C1 segment of cervical spinal cord (tissue), 14 donors: ENCODE measurements around the gene AQP9.
A peak's percentile ranks its signal among the peaks of the same experiment; 100 is the strongest.

Experiments used
- DNase-seq, 14 donors: peaks; one replicate each; lab custom pipeline; 2025; lab: John Stamatoyannopoulos, UW

The AQP9 gene

DNA sequence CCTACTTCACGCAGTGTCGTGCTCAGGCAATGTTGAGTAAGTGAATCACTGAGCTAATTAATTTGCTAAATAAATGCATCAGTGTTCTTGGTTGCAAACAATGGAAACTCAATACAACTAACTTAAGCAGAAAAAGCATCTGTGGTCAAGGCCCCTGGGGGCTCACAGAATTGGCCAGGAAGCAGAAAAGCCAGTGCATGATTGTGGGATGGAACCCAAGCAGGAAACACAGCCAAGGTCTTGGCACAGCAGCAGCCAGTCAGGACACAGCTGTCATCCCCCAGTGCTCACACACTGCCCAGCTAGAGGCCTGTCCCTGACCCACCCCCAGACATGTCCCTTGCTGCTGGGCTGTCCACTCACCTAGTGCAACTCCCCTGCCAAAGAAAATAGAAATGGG, 85.9 kb downstream of the AQP9 start:
- DNase-seq: peak in 3 of 14 donors; percentile 15 to 18 (median 15)

DNA sequence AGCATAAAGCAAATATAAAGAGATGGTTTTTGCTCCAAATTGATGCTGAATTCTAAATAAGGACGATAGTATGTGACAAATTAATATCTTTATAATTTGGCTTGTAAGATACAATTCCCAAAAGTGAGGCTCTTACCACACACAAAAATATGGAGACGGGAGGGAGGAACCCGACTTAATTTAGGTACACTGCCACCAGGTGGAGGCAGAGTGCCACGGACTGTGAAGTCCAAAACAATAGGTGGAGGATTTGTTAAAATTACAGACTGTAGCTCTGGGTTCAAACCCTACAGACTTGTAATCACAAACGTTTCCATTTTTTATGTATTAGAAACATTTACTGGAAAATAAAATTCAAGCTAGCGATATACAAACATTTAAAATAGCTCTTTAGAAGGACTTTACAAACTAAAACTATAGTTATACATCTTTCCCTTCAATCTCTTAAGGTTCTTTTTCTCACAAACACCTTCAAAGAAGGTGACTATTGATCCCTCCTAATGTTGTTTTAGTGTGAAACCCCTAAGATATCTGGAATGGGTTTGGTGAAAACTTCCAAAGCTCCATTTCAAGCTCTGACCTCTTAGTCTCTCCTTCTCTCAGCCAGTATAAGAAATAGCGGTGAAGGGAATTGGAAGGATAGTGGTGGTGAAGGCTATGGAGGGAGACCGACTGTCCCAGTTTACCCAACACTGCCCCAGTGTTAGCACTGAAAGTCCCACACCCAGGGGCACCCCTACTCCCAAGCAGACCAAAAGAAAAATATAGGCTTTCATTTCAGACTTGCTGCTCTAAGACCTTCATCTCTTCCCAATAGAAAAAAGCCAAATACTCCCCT, 89.7 kb downstream of the AQP9 start:
- peak in 8 of 14 donors; percentile 19 to 57 (median 37) for DNase-seq

DNA sequence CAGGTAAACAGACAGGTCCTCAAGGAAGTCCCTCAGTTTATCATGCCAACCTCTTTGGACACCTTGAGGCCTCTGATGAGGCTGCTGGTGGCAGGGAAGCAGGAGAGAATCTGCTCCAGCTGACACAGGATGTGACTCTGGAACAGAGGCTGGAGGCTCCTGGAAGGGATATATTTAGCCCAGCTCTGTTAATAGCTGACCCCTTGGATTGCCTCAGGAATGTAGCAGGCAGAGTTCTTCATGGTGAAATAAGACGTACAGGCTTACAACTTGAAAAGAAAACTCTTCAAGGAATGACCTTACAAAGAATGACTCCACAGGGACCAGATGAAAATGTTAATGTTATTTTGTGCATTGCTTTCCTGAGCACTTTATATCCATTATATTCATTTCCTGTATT, 90.5 kb downstream of the AQP9 start:
- peak in 1 of 14 donors; percentile 25 for DNase-seq

DNA sequence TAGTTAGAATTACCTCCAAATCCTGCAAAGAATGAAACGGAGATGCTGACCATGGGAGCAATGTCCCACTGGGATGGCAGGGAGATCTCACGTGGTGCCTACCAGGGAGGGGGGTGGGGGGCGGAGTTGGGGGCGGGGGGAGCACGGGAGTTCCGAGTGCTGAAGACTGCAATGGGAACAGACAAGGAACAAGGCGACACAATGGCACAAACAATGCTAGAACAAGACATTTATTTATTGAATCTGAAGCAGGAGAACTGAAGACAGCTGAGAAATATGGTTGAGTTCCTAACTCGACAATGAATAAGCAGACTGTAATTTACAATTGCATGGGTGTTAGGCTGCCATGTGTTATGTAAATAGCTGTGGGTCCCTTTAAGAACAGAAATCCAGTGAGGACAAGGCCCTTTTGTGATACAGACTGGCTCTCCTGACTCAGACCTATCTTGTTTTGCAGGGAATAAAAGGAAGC, 91.2 kb downstream of the AQP9 start:
- peak in 10 of 14 donors; percentile 11 to 76 (median 42) for DNase-seq

DNA sequence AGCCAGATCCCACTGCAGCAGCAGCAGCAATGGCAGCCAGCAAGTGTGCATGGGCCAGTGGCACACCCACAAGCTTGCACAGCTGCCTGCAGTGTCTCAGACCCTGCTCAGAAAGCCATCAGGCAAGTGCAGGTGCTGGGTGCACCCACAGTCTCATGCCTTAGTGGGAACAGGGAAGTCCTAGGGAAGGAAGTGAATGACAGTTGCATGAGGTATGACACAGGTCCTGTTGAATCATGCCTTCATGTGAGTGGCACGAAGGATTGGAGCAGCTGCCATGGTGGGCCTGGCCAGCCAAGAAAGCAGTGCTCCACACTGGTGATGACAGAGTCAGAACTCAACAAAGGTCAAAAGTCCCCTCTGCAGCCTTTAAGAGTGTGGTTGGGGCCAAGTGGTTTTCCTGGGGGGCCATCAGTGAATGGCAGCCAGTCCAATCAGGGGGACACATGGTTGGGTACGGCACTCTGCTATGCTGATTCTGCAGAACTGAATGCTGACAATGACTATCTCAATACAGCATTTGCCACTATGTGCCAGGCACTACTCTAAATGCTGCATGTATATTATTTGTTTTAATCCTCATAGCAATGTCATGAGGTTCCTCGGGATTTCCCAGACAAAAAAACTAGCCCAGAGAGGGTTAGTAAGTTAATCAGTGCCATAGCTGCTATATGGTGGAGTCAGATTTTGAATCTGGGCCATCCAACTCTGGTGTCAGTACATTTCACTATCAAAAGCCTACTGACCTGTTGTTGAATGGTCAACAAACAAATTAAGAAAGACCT, 94.3 kb downstream of the AQP9 start:
- DNase-seq: no peak

DNA sequence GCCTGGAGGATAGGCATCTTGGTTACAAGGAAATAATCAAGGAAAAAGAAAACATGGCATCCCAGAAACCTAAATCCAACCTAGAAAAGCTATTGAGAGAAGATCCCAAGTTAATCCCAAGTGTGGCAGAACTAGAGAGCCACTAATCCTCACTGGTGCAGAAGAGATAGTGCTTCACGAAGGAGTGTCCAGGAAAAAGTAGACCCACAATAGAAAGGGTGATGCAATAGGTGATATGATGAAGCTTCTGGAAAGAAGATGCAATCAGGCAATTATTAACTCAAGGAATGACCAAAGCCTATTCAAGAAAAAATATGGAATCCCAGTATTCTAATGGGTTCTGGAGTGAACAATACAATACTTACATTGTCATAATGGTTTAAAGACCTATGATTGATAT, 95.2 kb downstream of the AQP9 start:
- DNase-seq: no peak
